GM19397 (cell line): ENCODE measurements around the gene TBATA.

Experiments
- ATAC-seq: cut with Tn5 transposase; IDR thresholded peaks from one replicate; pipeline ENCODE4 v1.9.1; 2021; ENCODE audit warnings: mild to moderate bottlenecking, moderate library complexity; ENCODE audit not compliant: unreplicated experiment

TBATA gene

DNA sequence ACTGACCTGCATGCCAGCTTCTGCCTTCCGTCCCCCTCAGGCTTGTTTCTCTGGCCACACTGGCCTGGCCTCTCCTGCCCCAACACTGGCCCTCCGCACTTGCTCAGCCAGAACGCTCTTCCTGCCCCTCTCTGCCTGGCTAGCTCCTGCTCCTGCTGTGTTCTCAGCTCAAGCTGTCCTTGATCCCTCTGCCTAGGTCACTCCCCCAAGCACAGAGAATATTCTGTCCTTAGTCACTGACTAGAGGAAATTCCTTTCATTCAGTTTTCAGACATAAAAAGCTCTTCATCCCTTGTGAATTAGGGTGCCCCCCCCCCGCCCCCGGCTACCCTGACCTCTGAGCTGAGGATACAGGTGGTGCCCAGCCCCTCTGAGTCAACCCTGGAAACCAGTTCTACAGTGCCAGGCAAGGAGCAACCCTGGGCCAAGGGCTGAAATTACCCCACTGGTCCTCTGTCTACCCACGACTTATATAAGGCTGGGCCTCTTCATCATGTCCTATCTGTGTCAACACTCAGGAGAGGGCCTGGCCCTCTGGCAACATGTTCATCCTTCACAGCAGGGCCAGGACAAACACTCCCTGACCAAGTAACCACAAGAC, 23.9 kb upstream of the TBATA start:
- ATAC-seq: no peak

DNA sequence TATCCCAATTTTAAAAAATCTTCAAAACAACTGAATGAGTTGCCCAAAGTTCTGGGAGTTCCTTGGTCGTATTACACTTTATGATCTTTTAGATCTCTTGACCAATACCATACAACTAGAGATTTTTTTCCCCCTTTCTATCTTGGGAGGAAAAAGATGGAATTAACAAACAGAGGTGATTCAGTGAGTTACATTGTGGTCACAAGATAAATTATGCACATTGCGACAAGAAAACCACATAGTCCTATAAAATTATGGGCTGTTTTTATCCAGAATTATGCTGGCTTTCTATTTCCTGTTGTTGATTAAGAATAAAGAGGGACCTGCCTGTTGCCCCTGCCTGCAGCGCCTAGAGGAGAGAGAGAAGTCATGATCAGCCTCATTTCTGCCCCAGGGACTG, 22.4 kb upstream of the TBATA start:
- no peak for ATAC-seq

DNA sequence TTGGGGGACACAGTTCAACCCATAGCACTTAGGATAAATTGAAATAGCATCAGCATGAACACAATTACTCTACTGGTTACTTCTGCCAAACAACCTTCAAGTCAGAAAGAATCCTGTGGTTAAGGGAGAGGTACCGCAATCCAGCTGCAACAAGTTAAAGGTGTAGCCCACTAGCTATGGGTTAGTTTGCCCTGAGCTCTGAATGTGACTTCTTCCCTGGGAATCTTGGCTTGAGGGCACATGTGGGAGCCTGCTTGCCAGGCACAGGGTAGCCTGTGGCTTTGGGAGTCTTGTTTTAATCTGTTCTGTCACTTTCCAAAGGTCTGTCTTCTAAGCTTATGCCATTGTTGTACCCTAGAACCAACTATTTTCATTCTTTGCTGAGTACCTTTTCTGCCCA, 21.7 kb upstream of the TBATA start:
- no peak for ATAC-seq

DNA sequence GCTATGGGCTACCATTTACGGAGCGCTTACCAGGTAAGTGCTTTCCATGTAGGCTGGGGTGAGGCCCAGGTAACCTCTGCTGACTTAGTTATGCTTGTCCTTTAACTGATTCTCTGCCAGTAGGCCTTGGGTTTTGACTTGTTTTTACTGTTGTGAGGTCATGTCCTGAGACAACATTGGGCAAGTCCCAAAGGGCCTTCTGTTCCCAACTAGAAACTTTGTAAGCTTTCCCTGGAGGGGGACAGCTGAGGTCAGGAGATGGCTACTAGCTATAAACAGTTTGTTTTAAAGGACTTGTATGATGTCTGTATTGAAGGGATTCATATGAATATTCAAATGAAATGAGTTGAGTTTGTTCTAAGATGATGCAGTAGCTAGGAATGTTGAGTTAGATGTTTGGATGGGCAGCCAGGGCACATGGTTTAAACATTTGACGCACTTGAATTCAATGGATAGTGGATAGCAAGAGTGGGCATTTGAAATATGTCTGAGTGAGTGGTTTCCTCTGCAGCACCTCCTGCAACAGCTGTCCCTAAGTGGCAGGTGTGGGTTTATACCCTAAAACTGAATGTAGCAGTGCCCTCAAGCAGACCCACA, 20.5 kb upstream of the TBATA start:
- ATAC-seq: no peak

DNA sequence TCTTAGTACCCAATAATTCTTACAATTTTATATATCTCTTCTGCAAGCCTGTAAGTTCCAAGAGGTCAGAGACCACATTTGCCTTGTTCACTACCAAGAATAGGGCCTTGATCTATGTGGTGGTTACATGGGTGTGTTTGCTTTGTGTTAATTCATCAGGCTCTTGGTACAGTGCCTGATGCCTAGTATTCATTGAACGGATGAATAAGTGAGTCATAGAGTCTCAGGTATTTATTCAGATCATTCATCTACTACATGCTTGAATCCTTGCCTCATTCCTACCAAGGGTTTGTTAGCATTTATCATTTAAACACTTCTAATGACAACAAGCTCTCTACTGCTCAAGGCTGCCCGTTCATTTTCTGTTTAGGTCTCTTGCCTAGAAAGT, 19.2 kb upstream of the TBATA start:
- ATAC-seq: no peak

DNA sequence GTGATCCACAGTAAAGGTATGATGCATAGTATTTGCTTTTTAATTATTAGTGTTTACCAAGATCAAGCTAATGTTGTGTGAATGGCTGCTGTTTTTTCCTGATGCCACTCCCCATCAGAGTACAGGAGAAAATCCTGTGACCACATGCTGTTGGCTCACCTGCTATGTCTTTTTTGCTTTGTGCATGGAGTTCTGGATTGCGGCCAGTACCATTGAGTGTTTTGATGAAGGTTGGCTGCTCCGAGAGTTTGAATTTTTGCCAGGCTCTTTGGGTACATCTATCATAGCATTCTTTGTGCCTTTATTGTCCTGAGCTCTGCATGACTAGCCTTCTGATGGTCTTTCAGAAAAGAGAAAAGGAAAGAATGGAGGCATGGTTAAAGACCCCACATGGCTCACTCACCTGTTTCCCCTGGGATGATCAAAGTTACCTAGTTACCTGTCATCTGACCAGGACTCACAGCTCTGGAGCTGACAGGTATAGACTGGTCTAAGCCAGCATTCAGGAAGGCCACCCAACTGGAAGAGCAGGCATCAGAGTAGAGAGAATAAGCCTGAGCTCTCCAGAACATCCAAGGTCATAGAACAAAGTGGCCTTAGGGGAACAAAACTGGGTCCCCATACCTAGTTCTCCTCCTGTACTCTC, 18.7 kb upstream of the TBATA start:
- no peak for ATAC-seq

DNA sequence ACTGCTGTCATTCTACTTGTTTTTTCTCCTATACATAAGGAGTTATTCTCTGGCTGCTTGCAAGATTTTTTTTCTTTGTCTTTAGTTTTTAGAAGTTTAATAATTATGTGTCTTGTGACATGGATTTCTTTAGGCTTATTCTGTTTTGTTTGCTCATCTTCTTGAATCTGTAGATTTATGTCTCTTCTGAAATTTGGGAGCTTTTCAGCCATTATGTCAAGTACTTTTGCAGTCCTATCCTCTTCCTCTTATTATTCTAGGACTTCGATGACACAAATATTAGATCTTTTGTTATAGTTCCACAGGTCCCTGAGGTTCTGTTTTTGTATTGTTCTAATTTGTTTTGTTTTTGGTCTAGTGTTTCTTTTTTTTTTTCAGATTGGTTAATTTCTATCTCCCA, 16.7 kb upstream of the TBATA start:
- ATAC-seq: no peak

DNA sequence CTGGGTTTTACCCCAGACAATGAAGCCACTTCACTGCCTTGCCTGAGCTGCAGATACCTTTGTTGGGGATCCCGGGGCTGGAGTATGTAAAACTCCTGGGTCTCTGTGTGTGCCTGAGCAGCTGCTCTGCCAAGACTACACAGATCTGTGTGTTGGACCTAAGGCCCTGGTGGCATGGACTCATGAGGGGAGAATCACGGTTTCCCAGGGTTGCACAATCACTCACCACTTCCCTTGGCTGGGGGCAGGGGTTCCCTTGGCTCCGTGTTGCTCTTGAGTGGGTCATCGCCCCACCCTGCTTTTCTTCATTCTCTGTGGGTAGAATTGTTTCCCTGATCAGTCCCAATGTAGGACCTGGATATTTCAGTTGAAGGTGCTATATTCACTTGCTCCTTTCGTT, 13.9 kb upstream of the TBATA start:
- no peak for ATAC-seq

DNA sequence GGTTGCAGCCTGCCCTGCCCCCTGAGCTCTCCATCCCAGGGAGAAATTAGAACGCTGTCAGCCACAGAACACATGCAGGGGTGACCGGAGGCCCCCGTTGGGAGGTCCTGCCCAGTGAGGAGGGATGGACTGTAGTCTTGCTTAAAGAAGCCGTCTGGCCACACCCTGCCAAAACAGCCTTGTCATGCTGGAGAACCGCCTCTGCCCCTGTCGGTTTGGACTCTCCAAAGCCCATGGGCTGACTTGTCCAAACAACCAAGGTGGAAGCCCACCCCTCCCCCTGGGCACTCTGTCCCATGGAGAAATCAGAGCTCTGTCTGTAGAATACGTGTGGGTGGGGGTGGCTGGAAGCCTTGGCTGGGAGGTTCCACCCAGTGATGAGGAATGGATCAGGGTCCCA, 12.7 kb upstream of the TBATA start:
- no peak for ATAC-seq

DNA sequence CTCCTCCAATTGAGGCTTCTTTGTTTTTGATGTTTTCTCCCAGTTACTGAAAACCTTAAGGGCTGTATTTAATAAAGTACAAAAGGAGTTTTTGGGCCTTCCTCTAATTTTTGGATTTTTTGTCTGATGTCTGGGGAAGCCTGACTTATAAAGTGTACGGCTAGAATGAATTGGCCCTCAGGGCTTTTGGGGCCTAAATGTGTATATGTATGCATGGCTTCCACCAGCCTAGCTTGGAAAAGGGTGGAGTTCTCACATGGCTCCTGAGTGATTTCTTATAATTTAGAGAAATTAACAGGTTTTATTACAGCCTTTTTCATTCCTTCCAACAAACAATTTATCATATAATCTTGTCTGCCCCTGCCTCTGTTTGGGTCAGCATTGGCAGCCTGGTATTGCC, 10.4 kb upstream of the TBATA start:
- ATAC-seq: no peak

DNA sequence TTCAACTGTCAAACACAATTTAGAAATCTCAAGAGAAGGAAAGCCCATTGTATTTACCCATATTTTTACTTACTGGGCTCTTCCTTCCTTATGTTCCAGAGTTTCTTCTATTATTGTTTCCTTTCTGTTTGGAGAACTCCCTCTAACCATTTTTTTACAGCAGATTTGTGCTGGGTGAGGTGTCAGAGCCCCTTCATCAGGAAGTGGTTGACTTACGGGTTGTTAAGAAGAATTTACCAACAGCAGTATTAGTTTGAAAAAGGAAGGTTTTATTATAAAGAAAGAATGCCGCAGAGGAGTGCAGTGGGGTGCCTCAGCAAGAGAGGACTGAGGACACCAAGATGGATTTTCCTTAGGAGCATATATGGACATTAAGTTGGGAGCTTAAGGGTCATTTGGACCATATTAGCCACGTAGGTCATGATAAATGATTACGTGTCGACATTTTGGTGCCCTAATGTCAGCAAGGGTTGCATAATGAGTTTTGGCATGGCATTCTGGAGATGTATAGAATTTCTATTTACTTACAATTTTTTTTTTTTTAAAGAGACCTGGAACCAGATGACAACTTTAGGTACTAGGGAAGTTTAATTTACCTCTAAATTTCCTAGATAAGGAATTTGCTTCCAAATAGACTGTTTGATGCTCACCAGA, 6.3 kb upstream of the TBATA start:
- no peak for ATAC-seq

DNA sequence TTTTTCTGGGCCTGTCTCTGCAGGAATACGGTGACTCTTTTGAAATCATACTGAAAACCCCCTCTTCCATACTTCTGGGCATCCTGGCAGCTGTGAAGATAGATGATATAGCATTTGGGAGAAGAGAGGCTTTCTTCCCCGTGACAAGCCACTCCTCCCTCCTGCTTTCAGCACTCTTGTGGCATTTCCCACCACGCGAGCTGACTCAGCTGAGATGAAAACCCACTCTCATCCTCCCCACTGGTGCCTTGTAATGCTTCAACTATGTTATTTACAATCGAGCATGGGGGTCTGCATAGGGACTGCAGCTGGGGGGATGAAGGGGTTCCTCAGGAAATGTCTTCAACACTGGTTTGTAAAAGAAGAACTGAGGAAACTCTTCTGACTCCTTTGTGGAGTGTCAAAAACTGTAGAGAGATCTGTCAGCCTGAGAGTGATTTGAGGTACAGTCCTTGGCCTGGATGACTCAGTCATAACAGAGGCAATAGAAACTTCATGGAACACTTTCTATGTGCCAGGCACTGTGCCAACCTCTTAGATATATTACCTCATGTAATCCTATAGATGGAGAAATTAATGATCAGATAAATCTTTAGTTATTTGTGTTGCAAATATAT, 1.7 kb upstream of the TBATA start:
- ATAC-seq: no peak

DNA sequence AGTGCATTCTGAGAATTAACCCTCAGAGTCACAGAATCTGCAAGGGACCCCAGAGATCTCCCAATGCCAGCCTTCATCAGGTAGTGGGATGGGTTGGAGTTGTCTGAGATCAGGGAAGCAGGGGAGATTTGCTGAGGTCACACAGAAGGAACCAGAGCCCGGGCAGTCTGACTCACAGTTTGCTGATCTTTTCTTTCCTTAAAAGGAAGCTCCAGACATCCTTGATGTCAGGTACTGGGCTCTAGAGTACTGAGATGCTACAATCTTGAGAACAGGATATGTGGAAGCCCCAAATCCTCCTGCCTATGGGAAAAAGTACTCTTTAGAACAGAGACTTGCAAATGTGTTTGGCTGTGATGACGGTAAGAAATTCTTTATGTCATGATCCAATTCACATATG, 706 bp downstream of the TBATA start:
- ATAC-seq: no peak

DNA sequence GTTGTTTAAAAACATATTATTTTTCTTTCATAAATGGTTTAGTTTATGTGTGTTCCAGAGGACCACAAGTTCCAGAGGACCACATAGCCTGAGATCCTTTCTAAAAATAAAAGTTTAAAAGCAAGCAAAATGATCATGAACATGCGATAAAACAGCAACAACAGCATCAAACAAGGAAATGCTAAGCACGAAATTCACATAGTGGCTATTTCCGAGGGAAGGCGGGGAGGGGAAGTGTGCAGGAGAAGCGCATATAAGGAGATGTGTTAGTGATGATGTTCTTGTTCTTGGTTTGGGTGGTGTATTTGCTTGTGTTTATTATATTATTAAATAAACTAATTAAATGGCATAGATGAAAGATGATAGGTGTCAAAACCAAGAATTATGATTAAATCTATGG, 1.2 kb downstream of the TBATA start:
- ATAC-seq: no peak

DNA sequence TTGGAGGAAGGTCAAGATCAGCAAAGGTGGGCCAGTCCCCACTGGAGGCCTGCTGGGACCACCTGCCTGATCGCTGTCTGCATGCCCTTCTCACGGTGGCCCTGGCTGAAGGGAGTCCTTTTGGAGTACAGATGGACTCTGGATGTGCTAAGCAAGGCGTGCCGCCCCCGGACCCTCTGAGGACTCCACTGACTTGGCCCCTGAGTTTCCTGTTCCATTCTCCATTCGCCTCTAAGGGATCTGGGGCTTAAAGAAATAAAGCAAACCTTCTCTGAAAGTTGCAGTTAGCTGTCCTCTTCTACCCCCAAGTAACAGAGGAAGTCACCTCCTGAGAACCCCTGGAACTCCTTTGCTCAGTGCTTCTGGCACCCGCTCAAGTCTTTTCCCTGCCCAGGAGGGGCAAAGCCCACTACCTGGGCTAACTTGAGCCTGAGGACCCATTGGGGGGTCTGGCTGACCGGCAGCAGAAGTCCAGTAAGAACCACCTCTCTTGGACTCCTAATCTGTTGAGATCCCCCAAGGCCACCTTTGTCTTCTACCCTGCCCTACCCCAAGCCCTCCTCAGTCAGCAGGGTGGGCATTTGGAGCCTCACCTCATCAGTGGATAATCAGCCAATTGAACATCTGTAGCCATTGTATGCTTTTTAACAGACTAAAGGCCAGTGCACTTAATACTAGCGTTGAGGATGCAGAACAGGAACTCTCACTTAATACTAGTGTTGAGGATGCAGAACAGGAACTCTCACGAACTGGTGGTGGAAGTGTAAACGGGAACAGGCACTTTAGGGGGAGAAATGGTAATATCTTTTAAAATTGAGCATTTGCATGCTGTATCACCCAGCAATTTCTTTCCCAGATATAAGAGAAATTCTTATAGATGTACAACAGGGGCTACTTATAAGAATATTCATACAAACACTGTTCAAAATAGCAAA, 2.2 kb downstream of the TBATA start:
- no peak for ATAC-seq

DNA sequence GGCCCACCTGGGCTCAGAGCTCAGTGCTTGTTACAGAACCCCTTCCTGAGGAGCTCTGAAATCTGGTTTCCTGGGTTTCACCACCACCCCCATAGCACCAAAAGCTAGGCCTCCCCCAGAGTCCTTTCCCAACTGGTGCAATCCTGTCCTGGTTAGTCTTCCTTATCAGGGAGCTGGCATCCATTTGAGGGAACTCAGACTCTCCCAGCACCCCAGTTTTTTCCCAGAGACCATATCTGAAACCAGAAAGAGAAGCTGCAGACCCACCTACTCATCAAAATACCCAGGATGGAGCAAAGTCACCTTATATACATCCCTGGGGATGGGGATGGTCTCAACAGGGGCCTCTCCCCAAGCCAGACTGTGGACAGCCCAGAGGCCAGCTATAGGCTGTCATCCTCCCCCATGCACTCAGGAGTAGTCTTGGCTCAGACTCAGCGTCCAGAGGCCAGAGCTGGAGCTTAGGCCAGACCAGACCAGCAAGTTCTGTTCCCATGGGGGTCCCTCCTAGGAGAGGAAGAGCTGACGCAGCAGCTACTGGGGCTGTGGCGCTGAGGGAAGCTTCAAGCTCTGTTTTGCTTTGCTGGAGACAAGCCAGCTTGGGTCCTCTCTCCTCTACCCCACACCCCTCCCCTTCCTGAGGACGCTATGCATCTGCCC, 3.0 kb downstream of the TBATA start:
- no peak for ATAC-seq

DNA sequence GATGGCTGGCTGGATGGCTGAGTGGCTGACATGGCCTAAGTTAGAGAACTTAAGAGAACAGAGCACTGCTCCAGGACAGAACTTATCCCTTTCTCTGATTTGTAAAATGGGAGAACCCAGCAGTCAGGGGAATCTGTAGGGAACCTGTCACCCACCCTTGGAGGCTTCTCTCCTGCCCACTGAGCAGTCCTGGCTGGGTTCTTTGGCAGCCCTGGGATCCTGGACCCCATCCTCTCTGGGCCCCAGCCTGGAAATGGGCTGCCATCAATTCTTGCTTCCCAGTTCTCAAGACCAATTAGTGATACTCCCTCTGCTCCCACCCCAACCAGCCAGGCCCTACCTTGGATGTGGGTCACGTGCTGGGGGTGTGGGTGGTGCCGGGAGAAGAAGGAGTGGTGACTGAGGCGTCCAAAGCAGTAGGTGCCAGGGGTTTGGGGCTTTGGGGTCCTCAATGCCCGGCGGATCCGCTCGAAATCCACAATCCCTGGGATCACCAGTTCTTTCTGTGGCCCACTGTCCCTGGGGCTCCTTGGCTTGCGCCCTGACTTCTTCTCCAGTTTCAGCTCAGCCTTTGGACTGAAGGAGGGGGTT, 3.6 kb downstream of the TBATA start:
- ATAC-seq: no peak

DNA sequence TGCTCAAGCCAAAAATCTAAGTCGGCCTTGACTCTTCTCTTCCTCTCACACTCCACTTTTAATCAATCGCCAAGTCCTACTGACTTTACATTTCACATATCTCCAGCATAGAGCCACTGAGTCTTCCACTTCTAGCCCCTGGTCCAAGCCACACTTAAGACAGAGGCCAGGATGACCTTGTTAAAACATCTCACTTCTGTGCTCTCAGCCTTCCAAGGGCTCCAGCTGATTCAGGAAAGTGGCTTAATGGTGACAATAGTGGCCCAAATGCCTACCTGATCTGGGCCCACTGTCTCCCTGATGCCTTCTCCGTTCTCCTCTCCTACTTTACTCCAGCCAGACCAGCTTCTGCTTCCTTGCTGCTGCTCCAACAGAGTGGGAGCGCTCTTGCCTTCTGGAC, 4.4 kb downstream of the TBATA start:
- ATAC-seq: no peak

DNA sequence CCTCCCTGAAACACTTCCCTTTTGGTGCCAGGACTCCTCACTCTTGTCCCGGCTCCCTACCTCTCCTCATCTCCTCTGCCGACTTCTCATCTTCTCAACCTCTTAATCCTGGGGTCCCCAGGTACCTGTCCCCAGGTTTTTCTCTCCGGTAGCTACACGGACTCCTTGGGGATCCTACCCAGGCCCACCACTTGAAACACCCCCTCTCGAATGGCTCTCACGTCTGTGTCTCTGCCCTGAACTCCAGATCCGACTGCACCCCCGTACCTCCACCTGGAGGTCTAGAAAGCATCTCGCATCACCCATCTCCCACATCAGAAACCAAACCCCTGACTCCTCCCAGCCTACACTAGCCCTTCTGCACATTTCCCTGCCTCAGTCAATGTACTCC, 4.8 kb downstream of the TBATA start:
- no peak for ATAC-seq
